ENCODE results near the gene SAP30BP.

GRCh38 chr17:75625813-75626486 lies 41.2 kb upstream of the SAP30BP start:
- TF ChIP-seq EZH2 (IDR thresholded peaks at IDR 0.05; ENCODE audit: low read depth) (no peak), CTCF (conservative IDR thresholded peaks at IDR 0.05) (peak; percentile 79)

All from PC-9 (cell line).